NCI-H2196 (cell line): Measurements from ENCODE around the gene SLC27A2.
A peak's percentile ranks its signal among the peaks of the same experiment; 100 is the strongest.
"Not testable (repeated sequence)": the region's sequence is repeated elsewhere in the genome, so short reads cannot be mapped to it uniquely, and the experiment has no call there.

Source experiments
- DNase-seq: peaks from one replicate; lab custom pipeline; 2025; ENCODE audit not compliant: unreplicated experiment; lab: John Stamatoyannopoulos, UW

Gene SLC27A2

GRCh38 chr15:50181969-50182218 lies at the start of gene SLC27A2:
SLC27A2 (plus strand) TSS chr15:50182196; CDS start chr15:50182428, 232 bp downstream.
- peak; percentile 44 for DNase-seq

GRCh38 chr15:50132251-50132984 lies 49.6 kb upstream of the SLC27A2 start:
- DNase-seq = not testable (repeated sequence)

GRCh38 chr15:50134524-50135024 lies 47.4 kb upstream of the SLC27A2 start:
- DNase-seq = no peak

- DNase-seq = no peak
Observed at GRCh38 chr15:50135031-50135551, 46.9 kb upstream of the SLC27A2 start.

- DNase-seq = no peak
Observed at GRCh38 chr15:50137330-50137761, 44.6 kb upstream of the SLC27A2 start.

GRCh38 chr15:50137893-50138292 lies 44.1 kb upstream of the SLC27A2 start:
- no peak for DNase-seq

- no peak for DNase-seq
Observed at GRCh38 chr15:50138391-50138790, 43.6 kb upstream of the SLC27A2 start.

- no peak for DNase-seq
Observed at GRCh38 chr15:50140098-50140497, 41.9 kb upstream of the SLC27A2 start.

- no peak for DNase-seq
Observed at GRCh38 chr15:50140983-50141382, 41.0 kb upstream of the SLC27A2 start.

GRCh38 chr15:50141856-50142255 lies 40.1 kb upstream of the SLC27A2 start:
- no peak for DNase-seq

GRCh38 chr15:50143255-50143860 lies 38.6 kb upstream of the SLC27A2 start:
- DNase-seq = no peak

GRCh38 chr15:50144341-50145120 lies 37.5 kb upstream of the SLC27A2 start:
- no peak for DNase-seq

GRCh38 chr15:50145451-50145872 lies 36.5 kb upstream of the SLC27A2 start:
- DNase-seq = peak; percentile 51

GRCh38 chr15:50146632-50147031 lies 35.4 kb upstream of the SLC27A2 start:
- DNase-seq = no peak

- no peak for DNase-seq
Observed at GRCh38 chr15:50148362-50148963, 33.5 kb upstream of the SLC27A2 start.

- DNase-seq = no peak
Observed at GRCh38 chr15:50149090-50149489, 32.9 kb upstream of the SLC27A2 start.

GRCh38 chr15:50150349-50150748 lies 31.6 kb upstream of the SLC27A2 start:
- DNase-seq = no peak

GRCh38 chr15:50150851-50151250 lies 31.1 kb upstream of the SLC27A2 start:
- DNase-seq = no peak

- no peak for DNase-seq
Observed at GRCh38 chr15:50151476-50151875, 30.5 kb upstream of the SLC27A2 start.

GRCh38 chr15:50158236-50158635 lies 23.8 kb upstream of the SLC27A2 start:
- DNase-seq = not testable (repeated sequence)
